Measurements from ENCODE around the gene RFNG. TPM values are rescaled to one million over a fixed set of nuclear protein-coding genes. Genes with fewer than 3 reads are reported as not detected.
A peak's percentile ranks its signal among the peaks of the same experiment; 100 is the strongest.

The RFNG gene
- polyA plus RNA-seq, 2 of the 4 experiments (the other 2 are of a cell fraction), result 8.4 to 25.7 TPM

GRCh38 chr17:82030470-82031302 lies 20.9 kb downstream of the RFNG start (continued):
- no peak for TF ChIP-seq NR3C1 (IDR thresholded peaks at IDR 0.05)
- TF ChIP-seq TP53 (CRISPR knock-in tag; IDR thresholded peaks at IDR 0.05), result peak; percentile 65; the same call in 1 of the 2 replicates
- TF ChIP-seq JUN (IDR thresholded peaks at IDR 0.05), result peak in 1 of 2 experiments; percentile 59; a peak in 2 of 5 replicates
- TF ChIP-seq ZC3H11A (IDR thresholded peaks at IDR 0.05), result no peak
- no peak for TF ChIP-seq ZNF302 (CRISPR knock-in tag; IDR thresholded peaks at IDR 0.05)
- no peak for TF ChIP-seq CEBPB (IDR thresholded peaks at IDR 0.05)

- DNase-seq (ENCODE audit: low read depth in 1 of 2, low spot score in 1 of 2) (no peak), FAIRE-seq (no peak), ATAC-seq (peak; percentile 6 to 40)
- no peaks in the 10 kb centered on the region for H3K9me3 ChIP-seq
- TF ChIP-seq SMC3 (IDR thresholded peaks at IDR 0.05), result no peak
- TF ChIP-seq HMGXB4 (CRISPR knock-in tag; IDR thresholded peaks at IDR 0.05; ENCODE audit: borderline replicate concordance), result no peak
- no peak for TF ChIP-seq ZSCAN20 (CRISPR knock-in tag; IDR thresholded peaks at IDR 0.05)
- no peak for TF ChIP-seq PHF8 (IDR thresholded peaks at IDR 0.05; ENCODE audit: borderline replicate concordance, low read depth)
- TF ChIP-seq ELK1 (IDR thresholded peaks at IDR 0.05; ENCODE audit: low read depth, low read length), result no peak
- TF ChIP-seq CEBPB (IDR thresholded peaks at IDR 0.05), result no peak
- no peak for TF ChIP-seq CBX8 (IDR thresholded peaks at IDR 0.05)
- TF ChIP-seq POLR2AphosphoS2 (conservative IDR thresholded peaks at IDR 0.05; ENCODE audit: low read length), result no peak
- TF ChIP-seq TFCP2L1 (CRISPR knock-in tag; IDR thresholded peaks at IDR 0.05), result no peak
- no peak for TF ChIP-seq USF2 (IDR thresholded peaks at IDR 0.05)
- H3K4me1 ChIP-seq, result peaks cover 5% of the 10 kb centered on the region; the same call in 1 of the 3 replicates
- no peak overlapping the region for H3K4me3 ChIP-seq
- whole genome bisulfite sequencing (ENCODE audit: missing lambda C conversion rate), result 61% methylated on average over 31 of the region's 31 CpGs
- ChIA-PET CTCF (interaction anchor here (0.7 to 33.2 kb wide), 80 partner anchors 9 to 745 kb away, joined by 3 to 794 read pairs (median 6); partner anchors contain the start of genes DCXR, DUS1L, GPS1 and MAFG), POLR2A (interaction anchor here (0.6 to 3.4 kb wide), 10 partner anchors 7 to 206 kb away, joined by 3 to 33 read pairs (median 4); partner anchors contain the start of genes DCXR, FASN and MAFG)
- H3K4me2 ChIP-seq, result peak overlapping the region; percentile 94
- H3K27ac ChIP-seq, result peak overlapping the region in 1 of 2 experiments; percentile 64; a peak in 1 of 6 replicates
Observed at GRCh38 chr17:82029990-82030469, 21.6 kb downstream of the RFNG start.

- 90% methylated on average over 16 of the region's 16 CpGs for WGBS (ENCODE audit: missing lambda C conversion rate)
- ATAC-seq (no peak), DNase-seq (ENCODE audit: low read depth in 1 of 2, low spot score in 1 of 2) (no peak), FAIRE-seq (no peak)
- Histone ChIP-seq H3K4me3 (no peak overlapping the region), H3K9me3 (no peaks in the 10 kb centered on the region), H3K27ac (no peak overlapping the region), H3K4me2 (no peak overlapping the region), H3K4me1 (peaks cover 6% of the 10 kb centered on the region; the same call in 1 of the 3 replicates)
- POLR2A ChIA-PET, result interaction anchor here (1.3 to 3.4 kb wide), 3 partner anchors 8 to 70 kb away, joined by 4 to 33 read pairs (median 12); partner anchors contain the start of genes DCXR and FASN
- TF ChIP-seq EP300 (IDR thresholded peaks at IDR 0.05) (no peak), ZC3H11A (IDR thresholded peaks at IDR 0.05) (no peak), RARB (CRISPR knock-in tag; IDR thresholded peaks at IDR 0.05) (no peak), TFCP2L1 (CRISPR knock-in tag; IDR thresholded peaks at IDR 0.05) (no peak), E2F6 (IDR thresholded peaks at IDR 0.05; ENCODE audit: borderline replicate concordance, low read depth) (no peak), KDM1A (IDR thresholded peaks at IDR 0.05; ENCODE audit: low read depth) (no peak), MAZ (IDR thresholded peaks at IDR 0.05; ENCODE audit: borderline replicate concordance, low read depth, low read length) (no peak), NR3C1 (IDR thresholded peaks at IDR 0.05) (no peak), EHMT2 (IDR thresholded peaks at IDR 0.05; ENCODE audit: low read depth) (no peak), RAD21 (conservative IDR thresholded peaks at IDR 0.05 in 1 of 2, IDR thresholded peaks at IDR 0.05 in 1 of 2) (no peak), HDAC2 (IDR thresholded peaks at IDR 0.05) (no peak), JUN (IDR thresholded peaks at IDR 0.05) (no peak), CTCF (IDR thresholded peaks at IDR 0.05) (no peak), RCOR1 (IDR thresholded peaks at IDR 0.05; ENCODE audit: low read depth, low read length) (no peak), POLR2AphosphoS2 (conservative IDR thresholded peaks at IDR 0.05; ENCODE audit: low read length) (no peak)
- CTCF ChIA-PET, result interaction anchor here (0.8 to 33.2 kb wide), 45 partner anchors 10 to 746 kb away, joined by 3 to 794 read pairs (median 10); partner anchors contain the start of genes DCXR, DUS1L, GPS1 and MAFG
Observed at GRCh38 chr17:82029391-82029790, 22.2 kb downstream of the RFNG start.

Measured in A549 (cell line).